Pancreas (tissue), 10 donors: ENCODE data around the gene PAX3. TPM values are rescaled to one million over a fixed set of nuclear protein-coding genes. Genes with fewer than 3 reads are reported as not detected.

Experiments
- ATAC-seq, 4 donors: fragments of 200-7000 bp; cut with Tn5 transposase; one replicate each; pipeline versions ENCODE4 v1.8.0 to v1.9.1; 2020; ENCODE audit warnings: mild to moderate bottlenecking in 4 of 4, moderate library complexity in 4 of 4
- DNase-seq, 6 donors: peaks; one replicate each; pipeline ENCODE4 v3.0.0-alpha.2; 2020
- FAIRE-seq: peaks from 2 replicates; lab custom pipeline; 2012; peaks lifted over from hg19 to GRCh38; lab: Jason Lieb, UNC
- H3K27ac ChIP-seq, 4 donors: fragments of 200-600 bp; sonication (generic); 1 replicate in 3 of 4; 2 replicates in 1 of 4; pipeline versions ENCODE4 v1.5.0 to v1.8.0; 2020
- H3K27me3 ChIP-seq, 4 donors: fragments of 200-600 bp; one replicate each; pipeline ENCODE4 v1.8.0; 2021
- H3K36me3 ChIP-seq, 3 donors: fragments of 200-600 bp; sonication (generic) in 1 of 3; one replicate each; pipeline versions ENCODE4 v1.5.0 to v1.8.0; 2020 to 2021
- H3K4me1 ChIP-seq, 3 donors: fragments of 200-600 bp; one replicate each; pipeline ENCODE4 v1.8.0; 2021
- H3K4me3 ChIP-seq, 4 donors: fragments of 200-600 bp; sonication (generic) in 2 of 4; one replicate each; pipeline versions ENCODE4 v1.5.0 to v1.8.0; 2020 to 2021
- H3K9me3 ChIP-seq, 4 donors: fragments of 200-600 bp; one replicate each; pipeline ENCODE4 v1.8.0; 2021
- CTCF ChIP-seq, 4 donors: fragments of 200-600 bp; sonication (generic) in 3 of 4; IDR thresholded peaks; one replicate each; pipeline versions ENCODE4 v1.5.0 to v1.8.0; 2021; ENCODE audit warnings: antibody characterized with exemption in 4 of 4
- WGBS, 2 donors: extraction: QIAGEN DNeasy Blood & Tissue Kit; methylation state at CpG; one replicate each; pipeline ENCODE4 v1.1.7; 2013; 5-methylcytosine and 5-hydroxymethylcytosine counted together
- intact Hi-C, 3 donors: fragments of 100-400 bp; cut with DNase I; formaldehyde crosslinking; loops; one replicate each; pipeline versions ENCODE4 v1.11.1 to v1.14.2; 2022
- polyA plus RNA-seq, 2 donors: library from polyadenylated mRNA; stranded (reverse); fragments of 200-250 nt; gene quantifications; one replicate each; pipeline ENCODE4 v1.2.3, GENCODE V29; 2013
- total RNA-seq, 6 donors: library from RNA; stranded (reverse); fragmentation: NEBNext Ultra II Directional in 4 of 6; extraction: Animal tissue kit (Norgen Biotek cat#: 25700) in 4 of 6; gene quantifications; one replicate each; pipeline versions ENCODE4 v1.2.1 to v1.2.4, GENCODE V29; 2021 to 2023
- donor health status: healthy with polysubstance abuse.
- donor health status: DM: no; HTN: no; CAD: no; lungs with moderate emphysema.
- donor health status: DM: no; HTN: no; CAD: no.
- donor health status: control.
- donor health status: control.
- donor health status: Bipolar disorder and iron deficiency.
- donor health status: DM: yes; HTN: yes; CAD: no.
- donor health status: DM: no; HTN: no; CAD: no.
- donor health status: DM: no; HTN: no; CAD: no.
- donor health status: DM: yes; HTN: yes; CAD: no.

PAX3 gene
- total RNA-seq = not detected
- not detected for polyA plus RNA-seq

- WGBS, 2 donors = 4 to 5% methylated on average over 63 of the region's 63 CpGs
- no peak within 1 kb of the TSS for H3K27ac ChIP-seq
- peaks cover 4 to 81% (median 27%) of the 10 kb centered on the region in 4 donors for H3K27me3 ChIP-seq
- DNase-seq (peak in 2 of 6 donors; percentile 67 to 73), FAIRE-seq (no peak), ATAC-seq (peak in 3 of 4 donors; percentile 41 to 68 (median 49))
- no peaks in the 10 kb centered on the region for H3K9me3 ChIP-seq
- peaks cover 0 to 11% (median 0%) of the 10 kb centered on the region in 3 donors for H3K4me1 ChIP-seq
- TF ChIP-seq CTCF (IDR thresholded peaks at IDR 0.05) = no peak
- H3K4me3 ChIP-seq = peak within 1 kb of the TSS in 1 of 4 donors; percentile 33
- intact Hi-C loops = no loop called here
- no peaks in the 10 kb centered on the region for H3K36me3 ChIP-seq
Observed at GRCh38 chr2:222298311-222299150, at the start of gene PAX3. TSS of gene PAX3 (minus strand) at chr2:222298998. CDS start at chr2:222298615, 383 bp downstream.

GRCh38 chr2:222341331-222341730 is 42.5 kb upstream of the PAX3 start:
- Histone ChIP-seq H3K9me3 (no peaks in the 10 kb centered on the region), H3K27ac (no peak overlapping the region), H3K27me3 (no peaks in the 10 kb centered on the region), H3K4me1 (no peaks in the 10 kb centered on the region), H3K36me3 (no peaks in the 10 kb centered on the region), H3K4me3 (no peak overlapping the region)
- FAIRE-seq (no peak), ATAC-seq (no peak), DNase-seq (no peak)
- TF ChIP-seq CTCF (IDR thresholded peaks at IDR 0.05) = no peak
- 83 to 86% methylated on average over 1 of the region's 1 CpG for WGBS, 2 donors
- intact Hi-C loops = no loop called here

GRCh38 chr2:222338374-222338773 is 39.6 kb upstream of the PAX3 start:
- TF ChIP-seq CTCF (IDR thresholded peaks at IDR 0.05) = no peak
- DNase-seq (no peak), FAIRE-seq (no peak), ATAC-seq (no peak)
- 82 to 91% methylated on average over 1 of the region's 1 CpG for WGBS, 2 donors
- H3K27ac ChIP-seq = no peak overlapping the region
- H3K36me3 ChIP-seq = no peaks in the 10 kb centered on the region
- H3K4me1 ChIP-seq = no peaks in the 10 kb centered on the region
- H3K9me3 ChIP-seq = no peaks in the 10 kb centered on the region
- intact Hi-C loops = no loop called here
- no peak overlapping the region for H3K4me3 ChIP-seq
- H3K27me3 ChIP-seq = no peaks in the 10 kb centered on the region

- ATAC-seq (no peak), FAIRE-seq (no peak), DNase-seq (no peak)
- no peaks in the 10 kb centered on the region for H3K27me3 ChIP-seq
- intact Hi-C loops = no loop called here
- H3K4me1 ChIP-seq = no peaks in the 10 kb centered on the region
- no peak for TF ChIP-seq CTCF (IDR thresholded peaks at IDR 0.05)
- no peak overlapping the region for H3K4me3 ChIP-seq
- H3K9me3 ChIP-seq = no peaks in the 10 kb centered on the region
- no peak overlapping the region for H3K27ac ChIP-seq
- no peaks in the 10 kb centered on the region for H3K36me3 ChIP-seq
Observed at GRCh38 chr2:222336931-222337330, 38.1 kb upstream of the PAX3 start.

GRCh38 chr2:222336442-222336841 is 37.6 kb upstream of the PAX3 start:
- no peaks in the 10 kb centered on the region for H3K9me3 ChIP-seq
- TF ChIP-seq CTCF (IDR thresholded peaks at IDR 0.05) = no peak
- ATAC-seq (no peak), DNase-seq (no peak), FAIRE-seq (no peak)
- H3K27ac ChIP-seq = no peak overlapping the region
- H3K4me1 ChIP-seq = no peaks in the 10 kb centered on the region
- intact Hi-C loops = no loop called here
- no peaks in the 10 kb centered on the region for H3K27me3 ChIP-seq
- 32 to 63% methylated on average over 1 of the region's 1 CpG for WGBS, 2 donors
- no peak overlapping the region for H3K4me3 ChIP-seq
- H3K36me3 ChIP-seq = no peaks in the 10 kb centered on the region
